H54 (cell line): Measurements from ENCODE around the gene KRT76.

Experiments
- DNase-seq: peaks from one replicate; pipeline ENCODE4 v3.0.0; 2011; ENCODE audit warnings: low spot score, mixed read lengths; ENCODE audit not compliant: insufficient read length
- FAIRE-seq: peaks from 3 replicates; lab custom pipeline; 2011; peaks lifted over from hg19 to GRCh38; lab: Jason Lieb, UNC
- POLR2A ChIP-seq: IDR thresholded peaks from 2 replicates; pipeline ENCODE4 v1.6.1; 2011; ENCODE audit warnings: low read depth, mild to moderate bottlenecking, low read length

Gene KRT76

DNA sequence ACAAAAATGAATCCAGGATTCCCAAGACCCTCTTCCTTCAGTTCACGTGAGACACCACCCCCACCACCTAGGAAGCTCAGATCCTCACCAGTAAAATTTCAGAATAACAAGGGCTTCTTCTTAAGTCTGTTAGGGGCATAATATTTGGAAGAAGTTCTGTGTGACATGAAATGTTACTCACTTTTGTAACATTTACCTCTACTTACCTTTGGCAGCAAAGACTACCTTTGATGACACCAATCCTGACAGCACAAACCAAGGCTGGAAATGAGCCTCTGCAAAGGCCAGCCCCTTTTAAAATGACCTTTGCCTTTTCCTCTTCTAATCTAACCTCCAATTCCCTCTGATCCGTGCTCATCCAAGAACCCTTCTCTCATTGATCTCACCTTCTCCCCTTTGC lies 54.5 kb downstream of the KRT76 start:
- no peak for TF ChIP-seq POLR2A
- FAIRE-seq: no peak
- no peak for DNase-seq

GRCh38 chr12:52721838-52722470 lies 55.2 kb downstream of the KRT76 start:
- no peak for DNase-seq
- TF ChIP-seq POLR2A: no peak
- FAIRE-seq: no peak

GRCh38 chr12:52720365-52720886 lies 56.7 kb downstream of the KRT76 start:
- DNase-seq: no peak
- TF ChIP-seq POLR2A: no peak
- FAIRE-seq: no peak
